PC-9 (cell line): ENCODE results near the gene IGF2BP1. TPM values are rescaled to one million over a fixed set of nuclear protein-coding genes. Genes with fewer than 3 reads are reported as not detected.

Source experiments
- BruUV-seq: library from RNA; stranded (reverse); fragments of 400-500 nt; replicated peaks from 2 replicates; lab custom pipeline; 2021; lab: Mats Ljungman, UMichigan
- CTCF ChIA-PET: fragments of 300-600 bp; sonication (Branson Sonifier 250); formaldehyde crosslinking; loops from one replicate; lab custom pipeline; 2022; ENCODE audit warnings: antibody characterized with exemption; lab: Charles Lee
- POLR2A ChIA-PET: fragments of 300-600 bp; sonication (Branson Sonifier 250); formaldehyde crosslinking; loops from one replicate; lab custom pipeline; 2022; ENCODE audit warnings: antibody characterized with exemption; ENCODE audit not compliant: unreplicated experiment; lab: Charles Lee
- DNase-seq, 2 experiments: peaks; one replicate each; pipeline versions ENCODE4 v3.0.0 to v3.0.0-alpha.2; 2015 to 2022; ENCODE audit warnings: mixed read lengths in 1 of 2
- H2AFZ ChIP-seq: fragments of 200-600 bp; sonication (generic); 2 replicates; pipeline ENCODE4 v1.8.1; 2017; ENCODE audit warnings: antibody characterized with exemption
- H3F3A ChIP-seq: fragments of 200-600 bp; sonication (generic); 2 replicates; pipeline ENCODE4 v1.8.1; 2017; ENCODE audit warnings: antibody characterized with exemption, mild to moderate bottlenecking, low read depth; ENCODE audit not compliant: insufficient read depth
- H3K27ac ChIP-seq: fragments of 200-600 bp; sonication (generic); 2 replicates; pipeline ENCODE4 v1.6.1; 2016; ENCODE audit warnings: mixed run types
- H3K27me3 ChIP-seq: fragments of 200-600 bp; sonication (generic); 2 replicates; pipeline ENCODE4 v1.6.1; 2016; ENCODE audit warnings: low read depth, mixed run types; ENCODE audit not compliant: insufficient read depth
- H3K36me3 ChIP-seq: fragments of 200-600 bp; sonication (generic); 2 replicates; pipeline ENCODE4 v1.6.1; 2016; ENCODE audit warnings: low read depth, mixed run types
- H3K4me1 ChIP-seq: fragments of 200-600 bp; sonication (generic); replicated peaks from 2 replicates; pipeline ENCODE4 v1.6.1; 2016; ENCODE audit warnings: mixed run types; ENCODE audit not compliant: insufficient read depth
- H3K4me2 ChIP-seq: fragments of 200-600 bp; sonication (generic); 2 replicates; pipeline ENCODE4 v1.6.1; 2017; ENCODE audit warnings: mixed run types
- H3K4me3 ChIP-seq: fragments of 200-600 bp; sonication (generic); 2 replicates; pipeline ENCODE4 v1.6.1; 2016; ENCODE audit warnings: mixed run types
- H3K79me2 ChIP-seq: fragments of 200-600 bp; sonication (generic); 2 replicates; pipeline ENCODE4 v1.6.1; 2017; ENCODE audit warnings: low read depth, mixed run types
- H3K9me2 ChIP-seq: fragments of 200-600 bp; sonication (generic); 2 replicates; pipeline ENCODE4 v1.8.1; 2017; ENCODE audit warnings: mild to moderate bottlenecking; ENCODE audit not compliant: insufficient read depth
- H3K9me3 ChIP-seq: fragments of 200-600 bp; sonication (generic); 2 replicates; pipeline ENCODE4 v1.8.1; 2016; ENCODE audit warnings: low read depth; ENCODE audit not compliant: insufficient read depth
- H4K20me1 ChIP-seq: fragments of 200-600 bp; sonication (generic); 2 replicates; pipeline ENCODE4 v1.8.1; 2017; ENCODE audit not compliant: insufficient read depth
- EZH2 ChIP-seq: fragments of 200-600 bp; sonication (generic); IDR thresholded peaks from 2 replicates; pipeline ENCODE4 v1.8.0; 2017; ENCODE audit warnings: antibody characterized with exemption, low read depth
- intact Hi-C: fragments of 100-400 bp; cut with micrococcal nuclease; formaldehyde crosslinking; loops from one replicate; pipeline ENCODE4 v1.10.0; 2022; ENCODE audit not compliant: unreplicated experiment
- total RNA-seq: library from RNA; stranded (reverse); gene quantifications from 2 replicates; pipeline ENCODE4 v1.2.3, GENCODE V29; 2021
- TF ChIP-seq, protein P1 (sequence below): fragments of 200-600 bp; sonication (generic); conservative IDR thresholded peaks from 2 replicates; pipeline ENCODE4 v1.6.1; 2017; ENCODE audit warnings: mixed run types, antibody characterized with exemption, mild to moderate bottlenecking, moderate library complexity

IGF2BP1 gene
- total RNA-seq, 1 experiment from 2014 or later, result 57.4 TPM

DNA sequence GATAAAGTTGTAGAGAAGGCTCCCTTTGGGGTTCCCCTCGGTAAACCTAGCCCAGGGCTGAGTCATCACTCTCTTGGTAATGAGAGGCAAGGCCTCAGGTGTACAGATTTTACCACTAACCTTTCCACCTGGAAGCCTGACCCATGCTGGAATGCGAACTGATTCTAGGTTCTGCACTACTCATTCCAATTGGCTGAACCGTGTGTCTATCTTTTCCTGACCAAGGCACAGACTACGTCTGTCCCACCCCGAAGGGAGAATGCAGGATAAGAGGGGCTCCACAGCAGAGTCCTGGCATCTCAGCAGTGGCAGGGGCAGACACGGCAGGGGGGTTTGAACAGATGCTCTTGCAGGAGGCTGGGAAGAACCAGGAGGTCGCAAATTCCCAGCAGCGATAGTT is 70.0 kb downstream of the IGF2BP1 start:
- intact Hi-C loops, result no loop called here
- H3K79me2 ChIP-seq, result no peaks in the 10 kb centered on the region
- BruUV-seq, result no TSS peak
- H3K9me2 ChIP-seq, result no peaks in the 10 kb centered on the region
- no peak overlapping the region for H3K27ac ChIP-seq
- no peaks in the 10 kb centered on the region for H3K9me3 ChIP-seq
- ChIA-PET POLR2A (no interaction called here), CTCF (interaction anchor here (0.6 kb wide), 2 partner anchors 30 to 36 kb away, joined by 3 to 4 read pairs; no protein-coding TSS in a partner anchor)
- no peak overlapping the region for H2AFZ ChIP-seq
- TF ChIP-seq, protein P1, sequence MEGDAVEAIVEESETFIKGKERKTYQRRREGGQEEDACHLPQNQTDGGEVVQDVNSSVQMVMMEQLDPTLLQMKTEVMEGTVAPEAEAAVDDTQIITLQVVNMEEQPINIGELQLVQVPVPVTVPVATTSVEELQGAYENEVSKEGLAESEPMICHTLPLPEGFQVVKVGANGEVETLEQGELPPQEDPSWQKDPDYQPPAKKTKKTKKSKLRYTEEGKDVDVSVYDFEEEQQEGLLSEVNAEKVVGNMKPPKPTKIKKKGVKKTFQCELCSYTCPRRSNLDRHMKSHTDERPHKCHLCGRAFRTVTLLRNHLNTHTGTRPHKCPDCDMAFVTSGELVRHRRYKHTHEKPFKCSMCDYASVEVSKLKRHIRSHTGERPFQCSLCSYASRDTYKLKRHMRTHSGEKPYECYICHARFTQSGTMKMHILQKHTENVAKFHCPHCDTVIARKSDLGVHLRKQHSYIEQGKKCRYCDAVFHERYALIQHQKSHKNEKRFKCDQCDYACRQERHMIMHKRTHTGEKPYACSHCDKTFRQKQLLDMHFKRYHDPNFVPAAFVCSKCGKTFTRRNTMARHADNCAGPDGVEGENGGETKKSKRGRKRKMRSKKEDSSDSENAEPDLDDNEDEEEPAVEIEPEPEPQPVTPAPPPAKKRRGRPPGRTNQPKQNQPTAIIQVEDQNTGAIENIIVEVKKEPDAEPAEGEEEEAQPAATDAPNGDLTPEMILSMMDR, result no peak
- no peak for TF ChIP-seq EZH2
- H4K20me1 ChIP-seq, result no peaks in the 10 kb centered on the region
- no peak overlapping the region for H3K4me3 ChIP-seq
- H3K36me3 ChIP-seq, result no peaks in the 10 kb centered on the region
- no peak for DNase-seq
- 0 out of 2 replicates have a peak, but pooled peaks cover 4% of the 10 kb centered on the region for H3F3A ChIP-seq
- peaks cover 15% of the 10 kb centered on the region; the same call in 1 of the 2 replicates for H3K4me1 ChIP-seq
- no peak overlapping the region for H3K4me2 ChIP-seq
- H3K27me3 ChIP-seq, result no peaks in the 10 kb centered on the region

DNA sequence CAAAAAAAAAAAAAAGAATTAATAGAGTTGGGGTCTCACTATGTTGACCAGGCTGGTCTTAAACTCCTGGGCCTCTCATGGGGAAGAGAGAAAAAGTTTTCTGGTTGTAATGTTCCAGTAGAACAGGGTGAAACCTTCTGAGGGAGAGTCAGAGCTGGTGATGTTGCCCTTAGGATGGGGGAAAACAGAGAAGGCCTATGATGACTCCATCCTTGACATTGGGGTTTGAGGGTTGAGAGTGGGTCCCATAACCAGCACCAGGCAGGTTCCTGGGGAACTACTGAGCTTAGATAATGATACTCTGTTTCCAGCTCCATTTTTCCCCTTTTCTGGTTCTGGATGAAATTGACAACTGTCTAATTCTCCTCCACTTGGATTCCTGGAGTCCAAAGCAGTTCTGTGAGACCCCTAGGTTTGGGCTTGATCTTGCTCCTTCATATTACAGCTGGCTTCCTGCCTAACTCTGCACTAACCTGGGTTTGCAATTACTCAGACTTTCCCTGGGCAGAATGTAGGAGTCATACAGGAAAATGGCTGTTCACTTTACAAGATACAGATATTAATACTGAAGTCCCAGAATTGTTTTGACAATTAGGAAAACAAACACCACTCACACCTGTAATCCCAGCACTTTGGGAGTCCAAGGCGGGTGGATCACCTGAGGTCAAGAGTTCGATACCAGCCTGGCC is 72.5 kb downstream of the IGF2BP1 start:
- CTCF ChIA-PET, result interaction anchor here (0.7 kb wide), 1 partner anchor 19 kb away, joined by 4 read pairs; no protein-coding TSS in a partner anchor

DNA sequence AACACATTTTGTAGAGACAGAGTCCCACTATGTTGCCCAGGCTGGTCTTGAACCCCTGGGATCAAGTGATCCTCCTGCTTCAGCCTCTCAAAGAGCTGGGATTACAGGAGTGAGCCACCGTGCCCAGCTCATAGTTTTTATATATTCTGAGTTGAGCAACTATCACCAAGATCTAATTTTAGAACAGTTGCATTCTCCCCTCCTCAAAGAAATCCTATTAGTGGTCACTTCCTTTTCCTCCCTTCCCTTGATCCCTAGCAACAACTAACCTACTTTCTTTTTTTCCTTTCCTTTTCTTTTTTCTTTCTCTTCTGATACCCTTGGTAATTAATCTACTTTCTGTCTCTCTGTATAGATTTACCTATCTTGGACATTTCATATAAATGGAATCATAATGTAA is 73.9 kb downstream of the IGF2BP1 start:
- no TSS peak for BruUV-seq
- Histone ChIP-seq H3K9me3 (no peaks in the 10 kb centered on the region), H2AFZ (no peak overlapping the region)

More for the DNA sequence above, 72.5 kb downstream of the IGF2BP1 start:
- Histone ChIP-seq H3K4me3 (no peak overlapping the region), H3K36me3 (no peaks in the 10 kb centered on the region), H3F3A (no peaks in the 10 kb centered on the region), H2AFZ (no peak overlapping the region), H3K79me2 (no peaks in the 10 kb centered on the region), H3K9me2 (no peaks in the 10 kb centered on the region), H3K9me3 (no peaks in the 10 kb centered on the region), H3K27ac (no peak overlapping the region), H3K4me1 (peaks cover 15% of the 10 kb centered on the region; the same call in 1 of the 2 replicates), H3K4me2 (no peak overlapping the region), H4K20me1 (no peaks in the 10 kb centered on the region), H3K27me3 (no peaks in the 10 kb centered on the region)
- POLR2A ChIA-PET, result no interaction called here
- intact Hi-C loops, result no loop called here
- no peak for DNase-seq
- no TSS peak for BruUV-seq
- TF ChIP-seq EZH2, result no peak
- TF ChIP-seq, protein P1, result no peak

More for the DNA sequence above, 73.9 kb downstream of the IGF2BP1 start:
- no peak overlapping the region for H3K4me3 ChIP-seq
- no peaks in the 10 kb centered on the region for H3K9me2 ChIP-seq
- no peaks in the 10 kb centered on the region for H3K27me3 ChIP-seq
- no peak for DNase-seq
- no peak overlapping the region for H3K27ac ChIP-seq
- no peaks in the 10 kb centered on the region for H4K20me1 ChIP-seq
- H3K36me3 ChIP-seq, result no peaks in the 10 kb centered on the region
- ChIA-PET POLR2A (no interaction called here), CTCF (interaction anchor here (0.7 kb wide), 1 partner anchor 1326 kb away, joined by 4 read pairs; the partner anchor contains the start of gene LRRC59)
- no peak for TF ChIP-seq EZH2
- TF ChIP-seq, protein P1, result no peak
- H3K79me2 ChIP-seq, result no peaks in the 10 kb centered on the region
- peaks cover under 1% of the 10 kb centered on the region; the same call in 1 of the 2 replicates for H3F3A ChIP-seq
- intact Hi-C loops, result no loop called here
- H3K4me2 ChIP-seq, result no peak overlapping the region
- peaks cover 19% of the 10 kb centered on the region for H3K4me1 ChIP-seq
